T-helper 17 cell (primary cell): ENCODE results near the gene TMEM145. TPM values are rescaled to one million over a fixed set of nuclear protein-coding genes. Genes with fewer than 3 reads are reported as not detected.

Experiments
- ATAC-seq: fragments of 150-1000 bp; cut with Tn5 transposase; 2 replicates; pipeline ENCODE4 v1.10.0; 2021; ENCODE audit warnings: mild to moderate bottlenecking, moderate library complexity
- DNase-seq, 3 donors: peaks; one replicate each; pipeline versions ENCODE4 v3.0.0 to v3.0.0-alpha.2; 2020 to 2021
- H3K9me3 ChIP-seq: one replicate; pipeline ENCODE4 v1.7.0; 2013; ENCODE audit warnings: low read length, mild to moderate bottlenecking; ENCODE audit not compliant: control insufficient read depth, poor library complexity, severe bottlenecking
- H3K27ac Mint-ChIP-seq: one replicate; pipeline ENCODE4 v1.8.0; 2022; ENCODE audit warnings: mild to moderate bottlenecking, moderate library complexity, mixed read lengths
- H3K27me3 Mint-ChIP-seq: one replicate; pipeline ENCODE4 v1.8.0; 2022; ENCODE audit warnings: mixed read lengths
- H3K36me3 Mint-ChIP-seq: one replicate; pipeline ENCODE4 v1.8.0; 2022; ENCODE audit warnings: low read depth, mixed read lengths
- H3K4me1 Mint-ChIP-seq: one replicate; pipeline ENCODE4 v1.8.0; 2022; ENCODE audit warnings: mild to moderate bottlenecking, mixed read lengths
- H3K4me3 Mint-ChIP-seq: one replicate; pipeline ENCODE4 v1.8.0; 2022; ENCODE audit warnings: mild to moderate bottlenecking, moderate library complexity, mixed read lengths
- total RNA-seq, 4 donors: library from RNA in 2 of 4; stranded (reverse) in 2 of 4; gene quantifications; one replicate each; pipeline ENCODE4 v1.2.3 and lab custom pipeline; 2022 to 2026

The TMEM145 gene
- total RNA-seq, 2 donors from 2014 or later: not detected

DNA sequence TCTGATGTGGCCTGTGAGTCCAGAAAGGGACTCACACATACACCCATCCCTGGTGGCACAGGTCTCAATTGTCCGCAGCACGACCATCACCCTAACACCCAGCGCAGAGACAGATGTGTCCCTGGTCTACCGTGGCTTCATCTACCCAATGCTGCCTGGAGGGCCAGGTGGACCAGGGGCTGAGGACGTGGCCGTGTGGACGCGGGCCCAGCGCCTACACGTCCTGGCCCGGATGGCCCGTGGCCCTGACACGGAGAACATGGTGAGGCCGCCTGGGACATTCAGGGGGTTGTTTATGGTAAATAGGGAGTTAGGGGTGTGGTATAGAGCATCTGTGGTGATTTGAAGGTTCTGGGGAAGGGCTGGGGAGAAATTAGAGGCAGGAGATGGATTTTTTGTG, 35.1 kb downstream of the TMEM145 start:
- H3K27ac Mint-ChIP-seq: no peak overlapping the region
- H3K36me3 Mint-ChIP-seq: peaks cover 4% of the 10 kb centered on the region
- DNase-seq: no peak
- no peaks in the 10 kb centered on the region for H3K27me3 Mint-ChIP-seq
- ATAC-seq: no peak
- H3K4me1 Mint-ChIP-seq: peaks cover 10% of the 10 kb centered on the region
- no peak overlapping the region for H3K4me3 Mint-ChIP-seq
- H3K9me3 ChIP-seq: no peaks in the 10 kb centered on the region

- Mint-ChIP-seq H3K4me1 (peaks cover 12% of the 10 kb centered on the region), H3K27ac (no peak overlapping the region), H3K36me3 (peaks cover 6% of the 10 kb centered on the region), H3K4me3 (no peak overlapping the region), H3K27me3 (no peaks in the 10 kb centered on the region)
- H3K9me3 ChIP-seq: no peaks in the 10 kb centered on the region
- ATAC-seq (no peak), DNase-seq (no peak)
Measured at GRCh38 chr19:42349378-42350107, 36.4 kb downstream of the TMEM145 start.

DNA sequence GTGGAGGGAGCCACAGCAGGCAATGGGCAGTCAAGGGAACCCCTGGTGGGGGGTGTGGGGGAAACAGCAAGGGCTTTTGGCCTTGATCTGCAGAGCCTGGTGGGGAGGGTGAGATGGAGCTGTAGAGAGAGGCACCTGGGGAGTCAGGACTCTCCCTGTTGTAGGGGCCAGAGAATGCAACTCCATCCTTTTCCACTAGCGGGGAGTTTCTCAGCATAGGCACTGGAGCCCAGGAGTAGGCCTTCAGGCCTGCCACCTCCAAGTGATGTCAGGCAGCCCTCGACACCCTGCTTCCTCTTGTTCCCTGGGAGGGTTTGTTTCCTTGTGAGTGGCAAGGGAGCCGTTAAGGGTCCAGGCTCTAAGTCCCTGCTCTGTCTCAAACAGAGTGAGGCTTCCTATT, 37.3 kb downstream of the TMEM145 start:
- H3K9me3 ChIP-seq: no peaks in the 10 kb centered on the region
- Mint-ChIP-seq H3K36me3 (peaks cover 6% of the 10 kb centered on the region), H3K27ac (no peak overlapping the region), H3K27me3 (no peaks in the 10 kb centered on the region), H3K4me1 (peaks cover 12% of the 10 kb centered on the region), H3K4me3 (no peak overlapping the region)
- no peak for ATAC-seq
- no peak for DNase-seq

DNA sequence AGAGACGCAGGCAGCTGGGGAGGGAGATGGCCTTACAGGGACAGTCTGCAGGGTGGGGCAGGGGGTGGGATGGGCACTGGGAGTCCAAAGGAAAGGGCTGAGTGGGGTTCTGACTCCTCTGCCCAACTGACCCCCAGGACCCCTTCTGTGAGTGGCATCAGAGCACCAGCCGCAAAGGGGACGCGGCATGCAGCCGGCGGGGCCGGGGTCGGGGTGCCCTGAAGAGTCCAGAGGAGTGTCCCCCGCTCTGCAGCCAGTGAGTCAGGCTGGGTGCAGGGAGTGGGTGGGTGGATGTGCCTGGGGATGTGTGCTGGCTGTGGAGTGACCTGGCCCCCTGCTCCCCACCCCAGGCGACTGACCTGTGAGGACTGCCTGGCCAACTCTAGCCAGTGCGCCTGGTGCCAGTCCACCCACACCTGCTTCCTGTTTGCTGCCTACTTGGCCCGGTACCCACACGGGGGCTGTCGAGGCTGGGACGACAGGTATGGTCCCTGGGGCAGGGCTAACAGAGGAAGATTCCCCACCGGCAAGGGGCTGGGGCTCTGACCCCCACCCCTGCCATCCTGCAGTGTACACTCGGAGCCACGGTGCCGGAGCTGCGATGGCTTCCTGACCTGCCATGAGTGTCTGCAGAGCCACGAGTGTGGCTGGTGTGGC, 38.1 kb downstream of the TMEM145 start:
- H3K27ac Mint-ChIP-seq: no peak overlapping the region
- no peaks in the 10 kb centered on the region for H3K27me3 Mint-ChIP-seq
- H3K4me3 Mint-ChIP-seq: no peak overlapping the region
- ATAC-seq: no peak
- peaks cover 12% of the 10 kb centered on the region for H3K4me1 Mint-ChIP-seq
- peaks cover 6% of the 10 kb centered on the region for H3K36me3 Mint-ChIP-seq
- no peaks in the 10 kb centered on the region for H3K9me3 ChIP-seq
- DNase-seq: no peak

DNA sequence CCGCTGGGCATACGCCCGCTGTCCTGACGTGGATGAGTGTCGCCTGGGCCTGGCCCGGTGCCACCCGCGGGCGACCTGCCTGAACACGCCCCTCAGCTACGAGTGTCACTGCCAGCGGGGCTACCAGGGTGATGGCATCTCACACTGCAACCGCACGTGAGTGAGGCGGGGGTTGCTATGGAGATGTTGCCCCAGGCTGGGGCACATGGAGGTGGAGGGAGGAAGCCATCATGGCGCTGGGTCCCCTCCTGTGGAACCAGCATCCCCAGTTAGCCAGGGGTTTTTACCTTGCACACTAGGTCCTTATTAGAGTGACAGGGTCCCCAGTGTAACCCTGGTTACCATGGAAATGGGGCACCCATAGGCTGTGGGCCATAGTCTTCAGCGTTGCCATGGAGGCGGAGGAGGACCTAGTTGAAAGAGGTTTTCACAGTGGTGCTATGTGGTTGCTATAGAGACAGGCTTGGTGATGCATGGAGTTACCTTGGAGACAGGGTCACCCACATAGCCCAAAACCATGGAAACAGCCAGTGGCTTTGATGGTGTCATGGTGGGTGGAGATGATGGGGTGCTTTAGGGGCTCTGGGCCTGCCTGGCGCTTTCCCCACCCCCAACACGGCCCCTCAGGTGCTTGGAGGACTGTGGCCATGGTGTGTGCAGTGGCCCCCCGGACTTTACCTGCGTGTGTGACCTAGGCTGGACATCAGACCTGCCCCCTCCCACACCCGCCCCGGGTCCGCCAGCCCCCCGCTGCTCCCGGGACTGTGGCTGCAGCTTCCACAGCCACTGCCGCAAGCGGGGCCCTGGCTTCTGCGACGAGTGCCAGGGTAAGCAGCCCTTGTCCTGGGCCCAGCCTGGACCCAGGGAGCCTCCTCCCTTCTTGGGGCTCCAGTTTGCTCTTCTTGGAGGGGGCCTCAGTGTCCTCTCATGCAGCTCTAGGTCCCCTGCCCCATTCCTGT, 39.5 kb downstream of the TMEM145 start:
- DNase-seq (no peak), ATAC-seq (peak; percentile 73)
- Mint-ChIP-seq H3K27me3 (no peaks in the 10 kb centered on the region), H3K27ac (no peak overlapping the region), H3K36me3 (peaks cover 6% of the 10 kb centered on the region), H3K4me1 (peaks cover 12% of the 10 kb centered on the region), H3K4me3 (no peak overlapping the region)
- H3K9me3 ChIP-seq: no peaks in the 10 kb centered on the region

DNA sequence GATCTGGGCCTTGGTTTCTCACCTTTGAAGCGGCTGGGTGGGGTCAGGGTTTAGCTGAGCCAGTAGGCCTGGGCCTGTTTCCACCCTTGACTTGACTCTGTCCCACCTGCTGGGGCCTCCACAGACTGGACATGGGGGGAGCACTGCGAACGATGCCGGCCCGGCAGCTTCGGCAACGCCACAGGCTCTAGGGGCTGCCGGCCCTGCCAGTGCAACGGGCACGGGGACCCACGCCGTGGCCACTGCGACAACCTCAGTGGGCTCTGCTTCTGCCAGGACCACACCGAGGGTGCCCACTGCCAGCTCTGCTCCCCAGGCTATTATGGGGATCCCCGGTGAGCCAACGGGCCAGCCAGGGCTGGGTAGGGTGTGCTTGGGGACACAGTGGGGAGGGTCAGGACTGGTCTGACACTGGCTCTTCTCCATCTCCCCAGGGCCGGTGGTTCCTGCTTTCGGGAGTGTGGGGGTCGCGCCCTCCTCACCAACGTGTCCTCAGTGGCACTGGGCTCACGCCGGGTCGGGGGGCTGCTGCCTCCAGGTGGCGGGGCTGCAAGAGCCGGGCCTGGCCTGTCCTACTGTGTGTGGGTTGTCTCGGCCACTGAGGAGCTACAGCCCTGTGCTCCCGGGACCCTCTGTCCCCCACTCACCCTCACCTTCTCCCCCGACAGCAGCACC, 40.4 kb downstream of the TMEM145 start:
- Mint-ChIP-seq H3K27me3 (no peaks in the 10 kb centered on the region), H3K4me1 (peaks cover 12% of the 10 kb centered on the region), H3K36me3 (peaks cover 8% of the 10 kb centered on the region), H3K27ac (no peak overlapping the region), H3K4me3 (no peak overlapping the region)
- ATAC-seq (no peak), DNase-seq (no peak)
- no peaks in the 10 kb centered on the region for H3K9me3 ChIP-seq

DNA sequence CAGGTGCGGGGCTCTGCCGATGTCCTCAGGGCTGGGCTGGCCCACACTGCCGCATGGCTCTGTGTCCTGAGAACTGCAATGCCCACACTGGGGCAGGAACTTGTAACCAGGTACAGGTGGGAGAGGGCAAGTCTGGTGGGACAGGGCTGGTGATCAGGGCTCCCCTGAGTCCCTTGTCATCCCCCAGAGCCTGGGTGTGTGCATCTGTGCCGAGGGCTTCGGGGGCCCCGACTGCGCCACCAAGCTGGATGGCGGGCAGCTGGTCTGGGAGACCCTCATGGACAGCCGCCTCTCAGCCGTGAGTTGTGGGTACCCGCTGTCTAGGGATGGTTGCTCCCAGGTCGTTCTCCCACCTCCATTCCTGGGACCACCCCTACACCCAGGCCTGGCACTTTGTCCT, 42.8 kb downstream of the TMEM145 start:
- no peak for ATAC-seq
- peaks cover 12% of the 10 kb centered on the region for H3K4me1 Mint-ChIP-seq
- no peaks in the 10 kb centered on the region for H3K27me3 Mint-ChIP-seq
- H3K36me3 Mint-ChIP-seq: peaks cover 8% of the 10 kb centered on the region
- H3K4me3 Mint-ChIP-seq: no peak overlapping the region
- H3K27ac Mint-ChIP-seq: no peak overlapping the region
- no peak for DNase-seq
- no peaks in the 10 kb centered on the region for H3K9me3 ChIP-seq

- Mint-ChIP-seq H3K27ac (no peak overlapping the region), H3K4me3 (no peak overlapping the region), H3K27me3 (no peaks in the 10 kb centered on the region), H3K36me3 (peaks cover 8% of the 10 kb centered on the region), H3K4me1 (peaks cover 12% of the 10 kb centered on the region)
- DNase-seq: no peak
- no peak for ATAC-seq
- no peaks in the 10 kb centered on the region for H3K9me3 ChIP-seq
Measured at GRCh38 chr19:42356686-42357085, 43.6 kb downstream of the TMEM145 start.

GRCh38 chr19:42357290-42357689, 44.2 kb downstream of the TMEM145 start:
- peaks cover 9% of the 10 kb centered on the region for H3K4me1 Mint-ChIP-seq
- H3K27me3 Mint-ChIP-seq: no peaks in the 10 kb centered on the region
- no peak overlapping the region for H3K27ac Mint-ChIP-seq
- no peak for DNase-seq
- H3K36me3 Mint-ChIP-seq: peaks cover 4% of the 10 kb centered on the region
- H3K4me3 Mint-ChIP-seq: no peak overlapping the region
- no peak for ATAC-seq
- H3K9me3 ChIP-seq: no peaks in the 10 kb centered on the region

- DNase-seq (no peak), ATAC-seq (no peak)
- no peaks in the 10 kb centered on the region for H3K9me3 ChIP-seq
- no peaks in the 10 kb centered on the region for H3K27me3 Mint-ChIP-seq
- no peak overlapping the region for H3K4me3 Mint-ChIP-seq
- H3K4me1 Mint-ChIP-seq: peaks cover 9% of the 10 kb centered on the region
- H3K27ac Mint-ChIP-seq: peak overlapping the region; percentile 79
- peaks cover 4% of the 10 kb centered on the region for H3K36me3 Mint-ChIP-seq
Measured at GRCh38 chr19:42360787-42361544, 47.9 kb downstream of the TMEM145 start.

GRCh38 chr19:42361545-42361910, 48.4 kb downstream of the TMEM145 start:
- H3K27me3 Mint-ChIP-seq: no peaks in the 10 kb centered on the region
- no peaks in the 10 kb centered on the region for H3K9me3 ChIP-seq
- ATAC-seq (no peak), DNase-seq (no peak)
- H3K36me3 Mint-ChIP-seq: peaks cover 4% of the 10 kb centered on the region
- no peak overlapping the region for H3K4me3 Mint-ChIP-seq
- peaks cover 9% of the 10 kb centered on the region for H3K4me1 Mint-ChIP-seq
- H3K27ac Mint-ChIP-seq: peak overlapping the region; percentile 79

DNA sequence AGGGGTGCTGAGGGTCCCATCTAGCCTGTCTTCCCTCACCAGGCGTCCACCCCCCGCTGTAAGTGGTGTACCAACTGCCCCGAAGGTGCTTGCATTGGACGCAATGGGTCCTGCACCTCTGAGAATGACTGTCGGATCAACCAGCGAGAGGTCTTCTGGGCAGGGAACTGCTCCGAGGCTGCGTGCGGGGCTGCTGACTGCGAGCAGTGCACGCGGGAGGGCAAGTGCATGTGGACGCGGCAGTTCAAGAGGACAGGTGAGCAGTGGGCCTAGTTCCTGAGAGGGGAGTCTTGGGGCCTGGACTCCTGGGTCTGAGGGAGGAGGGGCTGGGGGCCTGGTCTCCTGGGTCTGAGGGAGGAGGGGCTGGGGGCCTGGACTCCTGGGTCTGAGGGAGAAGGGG, 49.2 kb downstream of the TMEM145 start:
- peaks cover 4% of the 10 kb centered on the region for H3K36me3 Mint-ChIP-seq
- no peak overlapping the region for H3K4me3 Mint-ChIP-seq
- H3K9me3 ChIP-seq: no peaks in the 10 kb centered on the region
- H3K4me1 Mint-ChIP-seq: peaks cover 9% of the 10 kb centered on the region
- no peak overlapping the region for H3K27ac Mint-ChIP-seq
- no peaks in the 10 kb centered on the region for H3K27me3 Mint-ChIP-seq
- ATAC-seq (no peak), DNase-seq (no peak)
